ENCODE measurements around the gene H2BK1.

The H2BK1 gene

GRCh38 chr7:151228024-151228866, 18.0 kb upstream of the H2BK1 start:
- no peak for TF ChIP-seq CTCF (IDR thresholded peaks at IDR 0.05)
- Histone ChIP-seq H3K9me3 (no peaks in the 10 kb centered on the region), H3K27me3 (no peaks in the 10 kb centered on the region), H3K4me1 (peaks cover 4 to 35% (median 25%) of the 10 kb centered on the region in 4 donors), H3K36me3 (peaks cover 7 to 19% (median 19%) of the 10 kb centered on the region in 3 donors), H3K4me3 (peak overlapping the region; percentile 83 to 89), H3K27ac (peak overlapping the region; percentile 73 to 91)
- intact Hi-C loops (cut with DNase I; ENCODE audit: low total_unique reads) = no loop called here
- DNase-seq = peak in 1 of 2 donors; percentile 31

- Histone ChIP-seq H3K27ac (peak within 1 kb of the TSS; percentile 73 to 91), H3K36me3 (peaks cover 18 to 30% (median 30%) of the 10 kb centered on the region in 3 donors), H3K4me1 (peaks cover 4 to 31% (median 21%) of the 10 kb centered on the region in 4 donors), H3K9me3 (no peaks in the 10 kb centered on the region), H3K27me3 (no peaks in the 10 kb centered on the region), H3K4me3 (peak within 1 kb of the TSS; percentile 83 to 89)
- intact Hi-C loops (cut with DNase I; ENCODE audit: low total_unique reads) = no loop called here
- DNase-seq = peak; percentile 100
- TF ChIP-seq CTCF (IDR thresholded peaks at IDR 0.05) = no peak
Measured at GRCh38 chr7:151226875-151227782, 16.8 kb upstream of the H2BK1 start, which contains the start of gene ABCF2. TSS of gene ABCF2 (minus strand) at chr7:151227205. CDS start at chr7:151226458, 747 bp downstream.

- H3K4me3 ChIP-seq = peak overlapping the region; percentile 83 to 89
- no peak for DNase-seq
- H3K36me3 ChIP-seq = peaks cover 21 to 36% (median 35%) of the 10 kb centered on the region in 3 donors
- H3K27me3 ChIP-seq = no peaks in the 10 kb centered on the region
- intact Hi-C loops (cut with DNase I; ENCODE audit: low total_unique reads) = no loop called here
- TF ChIP-seq CTCF (IDR thresholded peaks at IDR 0.05) = no peak
- H3K27ac ChIP-seq = peak overlapping the region; percentile 73 to 91
- peaks cover 4 to 26% (median 18%) of the 10 kb centered on the region in 4 donors for H3K4me1 ChIP-seq
- H3K9me3 ChIP-seq = no peaks in the 10 kb centered on the region
Measured at GRCh38 chr7:151226560-151226874, 16.2 kb upstream of the H2BK1 start.

GRCh38 chr7:151225948-151226510, 15.7 kb upstream of the H2BK1 start:
- intact Hi-C loops (cut with DNase I; ENCODE audit: low total_unique reads) = no loop called here
- H3K9me3 ChIP-seq = no peaks in the 10 kb centered on the region
- peak in 1 of 2 donors; percentile 55 for DNase-seq
- TF ChIP-seq CTCF (IDR thresholded peaks at IDR 0.05) = no peak
- H3K27ac ChIP-seq = peak overlapping the region; percentile 73 to 91
- peaks cover 4 to 26% (median 18%) of the 10 kb centered on the region in 4 donors for H3K4me1 ChIP-seq
- peak overlapping the region; percentile 83 to 89 for H3K4me3 ChIP-seq
- peaks cover 26 to 41% (median 40%) of the 10 kb centered on the region in 3 donors for H3K36me3 ChIP-seq
- H3K27me3 ChIP-seq = no peaks in the 10 kb centered on the region

- TF ChIP-seq CTCF (IDR thresholded peaks at IDR 0.05) = no peak
- peak in 1 of 2 donors; percentile 57 for DNase-seq
- Histone ChIP-seq H3K27me3 (no peaks in the 10 kb centered on the region), H3K9me3 (no peaks in the 10 kb centered on the region), H3K27ac (no peak overlapping the region), H3K36me3 (peaks cover 47 to 64% (median 62%) of the 10 kb centered on the region in 3 donors), H3K4me3 (no peak overlapping the region), H3K4me1 (peaks cover 4 to 26% (median 18%) of the 10 kb centered on the region in 4 donors)
- intact Hi-C loops (cut with DNase I; ENCODE audit: low total_unique reads) = no loop called here
Measured at GRCh38 chr7:151223728-151224127, 13.4 kb upstream of the H2BK1 start.
